Mucosa of descending colon (tissue), 3 donors: ENCODE data around the gene COL12A1. TPM values are rescaled to one million over a fixed set of nuclear protein-coding genes. Genes with fewer than 3 reads are reported as not detected.

ENCODE experiments used
- ATAC-seq: fragments of 200-7000 bp; cut with Tn5 transposase; one replicate; pipeline ENCODE4 v1.9.1; 2020; ENCODE audit warnings: mild to moderate bottlenecking, moderate library complexity
- DNase-seq, 3 donors: peaks; one replicate each; pipeline ENCODE4 v3.0.0-alpha.2; 2020
- H3K36me3 ChIP-seq: fragments of 200-600 bp; one replicate; pipeline ENCODE4 v1.8.0; 2021; ENCODE audit warnings: low read depth, mild to moderate bottlenecking
- H3K4me1 ChIP-seq: fragments of 200-600 bp; one replicate; pipeline ENCODE4 v1.8.0; 2021; ENCODE audit warnings: low read depth, mild to moderate bottlenecking
- H3K4me3 ChIP-seq: fragments of 200-600 bp; one replicate; pipeline ENCODE4 v1.8.0; 2021; ENCODE audit warnings: mild to moderate bottlenecking
- H3K9me3 ChIP-seq: fragments of 200-600 bp; one replicate; pipeline ENCODE4 v1.8.0; 2021; ENCODE audit warnings: mild to moderate bottlenecking
- CTCF ChIP-seq: fragments of 200-600 bp; IDR thresholded peaks from one replicate; pipeline ENCODE4 v1.8.0; 2022; ENCODE audit warnings: antibody characterized with exemption, mild to moderate bottlenecking
- intact Hi-C, 2 donors: fragments of 100-400 bp; cut with DNase I in 1 of 2; cut with micrococcal nuclease in 1 of 2; formaldehyde crosslinking; loops; one replicate each; pipeline versions ENCODE4 v1.11.0 to v1.11.1; 2022; cut with DNase I, micrococcal nuclease
- total RNA-seq, 3 donors: library from RNA; stranded (reverse); fragmentation: NEBNext Ultra II Directional in 2 of 3; extraction: Animal tissue kit (Norgen Biotek cat#: 25700) in 2 of 3; gene quantifications; one replicate each; pipeline versions ENCODE4 v1.2.1 to v1.2.4, GENCODE V29; 2021 to 2023
- donor health status: DM: no; HTN: no; CAD: no; lungs with moderate emphysema.
- donor health status: DM: no; HTN: no; CAD: no.
- donor health status: DM: no; HTN: yes; CAD: no.

Gene COL12A1
- total RNA-seq, 3 donors from 2014 or later = 6.1 to 80.9 (median 15.7) TPM

- H3K4me3 ChIP-seq = no peak overlapping the region
These were observed 91.7 kb downstream of the COL12A1 start for GRCh38 chr6:75114195-75114594.

GRCh38 chr6:75113446-75113845, 92.4 kb downstream of the COL12A1 start:
- no peak for DNase-seq
- Histone ChIP-seq H3K4me3 (no peak overlapping the region), H3K36me3 (no peaks in the 10 kb centered on the region), H3K9me3 (no peaks in the 10 kb centered on the region), H3K4me1 (no peaks in the 10 kb centered on the region)
- TF ChIP-seq CTCF = no peak
- ATAC-seq = no peak
- intact Hi-C loops = no loop called here

More at GRCh38 chr6:75114195-75114594, 91.7 kb downstream of the COL12A1 start:
- H3K9me3 ChIP-seq = no peaks in the 10 kb centered on the region
- intact Hi-C loops = no loop called here
- no peak for ATAC-seq
- no peaks in the 10 kb centered on the region for H3K4me1 ChIP-seq
- TF ChIP-seq CTCF = no peak
- H3K36me3 ChIP-seq = no peaks in the 10 kb centered on the region
- no peak for DNase-seq

- ATAC-seq (no peak), DNase-seq (no peak)
- Histone ChIP-seq H3K4me1 (no peaks in the 10 kb centered on the region), H3K4me3 (no peak overlapping the region), H3K9me3 (no peaks in the 10 kb centered on the region), H3K36me3 (no peaks in the 10 kb centered on the region)
- intact Hi-C loops = no loop called here
- TF ChIP-seq CTCF = no peak
These were observed 96.1 kb downstream of the COL12A1 start for GRCh38 chr6:75109765-75110164.

- H3K4me3 ChIP-seq = no peak overlapping the region
- no peak for TF ChIP-seq CTCF
- no peaks in the 10 kb centered on the region for H3K36me3 ChIP-seq
- no peaks in the 10 kb centered on the region for H3K4me1 ChIP-seq
- intact Hi-C loops = no loop called here
- H3K9me3 ChIP-seq = no peaks in the 10 kb centered on the region
- ATAC-seq = no peak
- no peak for DNase-seq
These were observed 96.8 kb downstream of the COL12A1 start for GRCh38 chr6:75109022-75109421.

- DNase-seq (no peak), ATAC-seq (no peak)
- Histone ChIP-seq H3K4me3 (no peak overlapping the region), H3K9me3 (no peaks in the 10 kb centered on the region), H3K4me1 (no peaks in the 10 kb centered on the region), H3K36me3 (no peaks in the 10 kb centered on the region)
- TF ChIP-seq CTCF = no peak
- intact Hi-C loops = no loop called here
These were observed 97.4 kb downstream of the COL12A1 start for GRCh38 chr6:75108333-75108974.

GRCh38 chr6:75107913-75108312, 97.9 kb downstream of the COL12A1 start:
- no peak for TF ChIP-seq CTCF
- DNase-seq = no peak
- no peaks in the 10 kb centered on the region for H3K36me3 ChIP-seq
- no peaks in the 10 kb centered on the region for H3K4me1 ChIP-seq
- H3K9me3 ChIP-seq = no peaks in the 10 kb centered on the region
- intact Hi-C loops = no loop called here
- no peak overlapping the region for H3K4me3 ChIP-seq
- no peak for ATAC-seq
